Kasumi-1 (cell line): ENCODE measurements around the gene BAX.

ENCODE experiments used
- DNase-seq, 2 experiments: peaks; one replicate each; lab custom pipeline; 2025; lab: John Stamatoyannopoulos, UW

BAX gene

GRCh38 chr19:48962029-48962848 lies 7.6 kb downstream of the BAX start:
- peak; percentile 62 to 71 for DNase-seq

GRCh38 chr19:48962849-48963165 lies 8.1 kb downstream of the BAX start:
- DNase-seq, result peak in 1 of 2 experiments; percentile 16

DNA sequence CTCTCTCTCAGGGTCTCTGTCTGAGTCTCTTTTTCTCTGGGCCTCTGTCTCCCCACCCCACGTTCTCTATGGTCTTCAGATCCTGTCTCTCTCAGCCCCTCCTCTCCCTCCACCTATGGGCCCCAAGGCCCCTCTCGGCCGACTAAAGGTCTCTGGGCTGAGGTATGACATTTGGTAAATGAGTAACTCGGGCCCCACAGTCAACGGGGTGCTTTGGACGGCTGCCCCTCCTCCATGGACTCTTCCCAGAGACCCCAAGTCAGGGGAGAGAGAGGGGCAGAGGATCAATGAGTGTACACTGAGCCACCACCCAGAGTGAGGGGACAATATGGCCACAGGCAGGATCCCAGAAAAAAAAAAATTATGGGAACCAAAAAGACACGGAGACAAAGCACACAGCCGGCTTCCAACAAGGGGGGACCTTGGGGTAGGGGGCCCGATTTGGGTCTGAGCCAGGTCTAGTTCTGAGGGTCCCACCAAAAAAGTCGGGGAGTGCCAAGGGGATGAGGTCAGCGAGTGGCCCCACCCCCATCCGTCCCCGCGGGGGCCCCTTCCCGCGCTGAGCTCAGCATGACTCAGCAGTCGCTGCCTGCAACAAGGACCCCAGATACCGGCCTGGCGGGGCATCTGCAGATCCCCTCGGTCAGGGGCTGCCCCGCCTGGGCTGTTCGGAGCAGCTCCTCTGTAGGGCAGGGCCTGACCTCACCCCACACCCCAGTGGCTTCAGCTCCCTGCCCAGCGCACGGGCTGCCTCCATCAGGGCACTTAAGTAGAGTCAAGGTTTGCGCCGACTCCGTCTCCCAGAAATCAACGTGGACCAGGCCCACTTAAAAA lies 8.9 kb downstream of the BAX start:
- DNase-seq, result peak; percentile 35 to 36

DNA sequence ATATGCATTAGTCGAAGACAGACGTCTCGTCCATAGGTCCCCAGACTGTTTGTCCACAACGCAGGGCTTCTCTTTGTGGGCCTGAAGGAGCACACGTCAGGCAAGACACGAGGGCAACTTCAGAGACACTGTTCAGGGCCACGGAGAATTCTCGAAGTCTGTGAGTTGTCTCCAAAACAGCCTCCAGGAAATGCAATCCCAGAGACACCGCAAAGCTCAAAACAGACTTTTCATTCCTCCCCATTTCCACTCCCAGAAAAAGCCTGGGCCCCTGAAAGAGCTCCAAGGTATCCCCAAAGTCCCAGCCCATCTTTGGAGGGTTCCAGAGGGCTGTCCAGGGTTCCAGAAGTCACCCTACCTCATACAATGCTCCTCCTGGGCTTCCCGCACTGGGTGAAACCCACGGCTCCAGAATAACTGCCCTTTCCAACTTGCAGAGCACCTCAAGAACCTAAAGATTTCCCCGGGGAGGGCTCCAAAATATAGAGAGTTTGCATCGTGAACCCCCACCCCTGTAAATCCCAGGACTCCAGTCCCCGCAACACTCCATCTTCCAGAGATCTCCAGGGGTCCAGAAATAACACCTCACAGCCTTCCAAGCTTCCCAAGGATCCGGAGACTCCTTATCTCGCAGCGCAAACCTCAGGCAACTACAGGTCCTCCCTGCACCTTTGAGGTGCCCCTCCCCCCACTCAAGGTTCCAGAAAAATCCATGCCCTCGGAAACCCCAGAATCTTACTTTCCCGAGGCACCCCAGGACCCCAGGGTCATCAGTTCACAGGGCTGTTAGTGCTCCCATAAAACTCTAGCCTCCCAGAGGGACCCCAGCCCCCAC lies 9.7 kb downstream of the BAX start:
- peak; percentile 28 to 46 for DNase-seq

- DNase-seq, result peak; percentile 94 to 96
Measured at GRCh38 chr19:48965040-48965805, 10.5 kb downstream of the BAX start, which contains the start of gene FTL. Gene FTL (plus strand): TSS chr19:48965309. CDS start chr19:48965508, 199 bp downstream.

DNA sequence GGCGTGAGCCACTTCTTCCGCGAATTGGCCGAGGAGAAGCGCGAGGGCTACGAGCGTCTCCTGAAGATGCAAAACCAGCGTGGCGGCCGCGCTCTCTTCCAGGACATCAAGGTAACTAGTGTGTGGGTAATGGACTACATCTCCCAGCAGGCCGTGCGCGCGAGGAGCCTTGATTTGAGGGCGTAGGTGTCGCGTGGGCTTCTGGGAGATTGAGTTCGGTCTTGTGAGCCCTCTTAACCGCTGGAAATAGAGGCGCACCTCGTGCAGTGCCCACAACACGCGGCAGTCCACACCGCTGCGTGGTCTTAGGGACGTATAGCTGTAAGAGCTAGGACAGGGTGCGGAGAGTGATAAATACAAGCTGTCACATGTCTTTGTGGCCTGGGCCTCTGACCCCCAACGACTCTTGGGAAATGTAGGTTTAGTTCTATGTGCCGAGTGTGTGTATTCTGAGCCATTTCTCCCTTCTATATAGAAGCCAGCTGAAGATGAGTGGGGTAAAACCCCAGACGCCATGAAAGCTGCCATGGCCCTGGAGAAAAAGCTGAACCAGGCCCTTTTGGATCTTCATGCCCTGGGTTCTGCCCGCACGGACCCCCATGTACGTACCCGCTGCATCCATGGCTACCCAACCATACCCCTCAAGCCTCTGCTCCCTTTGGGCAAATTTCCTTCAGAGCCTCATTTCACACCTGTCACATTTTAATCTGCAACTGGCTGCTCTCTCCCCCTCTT lies 11.3 kb downstream of the BAX start:
- peak; percentile 59 to 65 for DNase-seq

DNA sequence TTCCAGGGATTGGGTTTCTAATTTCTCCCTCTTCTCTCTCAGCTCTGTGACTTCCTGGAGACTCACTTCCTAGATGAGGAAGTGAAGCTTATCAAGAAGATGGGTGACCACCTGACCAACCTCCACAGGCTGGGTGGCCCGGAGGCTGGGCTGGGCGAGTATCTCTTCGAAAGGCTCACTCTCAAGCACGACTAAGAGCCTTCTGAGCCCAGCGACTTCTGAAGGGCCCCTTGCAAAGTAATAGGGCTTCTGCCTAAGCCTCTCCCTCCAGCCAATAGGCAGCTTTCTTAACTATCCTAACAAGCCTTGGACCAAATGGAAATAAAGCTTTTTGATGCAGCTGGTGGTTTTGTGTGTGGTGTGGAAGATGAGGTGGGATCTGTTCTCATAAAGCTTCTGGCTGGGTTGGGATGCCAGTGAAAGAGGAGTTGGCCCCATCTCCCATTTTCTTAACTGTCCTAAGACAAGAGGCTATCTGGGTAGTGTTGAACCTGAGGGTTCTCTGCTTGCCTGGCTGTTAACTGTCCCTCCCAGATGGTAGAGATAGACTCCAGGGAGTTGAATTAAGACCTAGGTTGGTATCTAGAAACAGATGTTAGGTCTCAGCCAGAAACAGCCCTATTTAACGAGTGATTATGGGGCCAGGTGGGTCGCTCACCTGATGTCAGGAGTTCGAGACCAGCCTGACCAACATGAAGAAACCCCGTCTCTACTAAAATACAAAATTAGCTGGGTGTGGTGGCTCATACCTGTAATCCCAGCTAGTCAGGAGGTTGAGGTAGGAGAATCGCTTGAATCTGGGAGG lies 12.1 kb downstream of the BAX start:
- peak in 1 of 2 experiments; percentile 15 for DNase-seq

DNA sequence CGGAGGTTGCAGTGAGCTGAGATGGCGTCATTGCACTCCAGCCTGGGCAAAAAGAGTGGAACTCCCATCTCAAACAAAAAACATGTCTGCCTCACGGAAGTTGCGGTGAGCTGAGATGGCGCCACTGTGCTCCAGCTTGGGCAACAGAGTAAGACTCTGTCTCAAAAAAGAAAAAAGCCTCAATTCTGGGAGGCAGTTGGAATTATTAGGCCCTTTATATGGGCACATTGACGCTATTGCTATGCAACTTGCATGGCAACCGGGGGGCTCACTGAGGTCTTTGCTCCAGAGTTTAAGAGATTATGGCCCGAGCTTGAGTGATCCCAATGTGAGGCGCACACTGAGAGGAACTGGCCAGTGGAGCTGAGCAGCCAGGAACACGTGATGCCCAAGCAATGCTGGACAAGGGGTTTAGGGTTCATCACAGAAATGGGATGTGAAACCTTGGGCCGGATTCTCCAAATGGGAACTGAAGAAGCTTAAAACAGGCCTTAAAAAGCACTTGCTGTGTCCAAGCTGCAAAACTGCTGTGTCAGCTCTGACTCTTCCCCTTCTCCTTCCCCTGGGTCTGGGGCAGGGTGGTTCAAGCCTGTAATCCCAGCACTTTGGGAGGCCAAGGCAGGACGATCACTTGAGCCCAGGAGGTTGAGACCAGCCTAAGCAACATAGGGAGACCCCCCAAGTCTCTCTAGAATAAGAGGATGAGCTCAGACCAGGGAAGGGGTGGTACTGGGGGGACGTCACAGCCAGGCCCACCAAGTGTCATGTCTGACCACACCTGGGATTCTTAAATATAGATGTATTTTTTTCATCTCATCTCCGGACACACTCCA lies 12.9 kb downstream of the BAX start:
- DNase-seq, result peak; percentile 25 to 50

DNA sequence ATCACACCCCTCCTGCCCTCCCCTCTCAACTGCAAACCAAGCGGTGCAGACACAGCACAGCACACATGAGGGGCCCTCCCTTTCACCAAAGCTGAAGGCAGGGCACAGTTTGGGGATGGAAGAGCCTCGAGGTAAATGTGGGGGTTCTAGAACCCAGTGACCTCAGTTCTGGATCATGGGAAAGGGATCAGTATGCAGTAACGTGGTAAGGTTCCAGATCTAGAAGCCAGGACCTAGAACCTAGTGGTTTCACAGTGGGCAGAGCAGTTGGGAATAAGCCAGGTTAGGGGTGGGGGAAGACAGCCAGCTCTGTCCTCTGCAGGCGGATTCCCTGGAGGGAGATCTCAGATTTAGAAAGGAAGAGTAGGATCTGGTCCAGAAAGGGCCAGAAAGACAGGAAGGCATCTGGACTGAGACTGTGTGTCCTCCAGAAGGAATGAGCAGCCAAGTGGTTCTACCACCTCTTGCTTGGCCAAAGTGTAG lies 13.5 kb downstream of the BAX start:
- peak in 1 of 2 experiments; percentile 27 for DNase-seq

DNA sequence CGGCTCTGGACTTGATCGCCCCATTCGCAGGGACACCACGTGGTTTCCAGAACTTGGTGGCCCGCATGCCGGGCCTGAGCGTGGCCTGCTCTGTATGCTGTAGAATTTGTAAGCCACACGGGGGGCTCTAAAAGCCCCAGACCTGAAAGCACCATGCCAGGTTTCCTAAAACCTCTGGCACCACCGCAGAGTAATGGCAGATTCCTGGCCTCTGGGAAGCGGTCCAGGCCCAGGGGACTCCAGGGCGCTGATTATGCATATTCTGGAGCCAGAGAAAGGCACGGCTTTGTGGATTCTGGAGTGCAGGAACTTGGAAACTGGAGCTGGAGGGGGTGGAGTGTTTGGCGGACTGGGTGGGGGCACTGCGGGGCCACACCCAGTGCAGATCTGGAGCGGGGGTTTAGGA lies 14.1 kb downstream of the BAX start:
- no peak for DNase-seq

GRCh38 chr19:48969276-48970138 lies 14.8 kb downstream of the BAX start:
- DNase-seq, result peak; percentile 33 to 45

DNA sequence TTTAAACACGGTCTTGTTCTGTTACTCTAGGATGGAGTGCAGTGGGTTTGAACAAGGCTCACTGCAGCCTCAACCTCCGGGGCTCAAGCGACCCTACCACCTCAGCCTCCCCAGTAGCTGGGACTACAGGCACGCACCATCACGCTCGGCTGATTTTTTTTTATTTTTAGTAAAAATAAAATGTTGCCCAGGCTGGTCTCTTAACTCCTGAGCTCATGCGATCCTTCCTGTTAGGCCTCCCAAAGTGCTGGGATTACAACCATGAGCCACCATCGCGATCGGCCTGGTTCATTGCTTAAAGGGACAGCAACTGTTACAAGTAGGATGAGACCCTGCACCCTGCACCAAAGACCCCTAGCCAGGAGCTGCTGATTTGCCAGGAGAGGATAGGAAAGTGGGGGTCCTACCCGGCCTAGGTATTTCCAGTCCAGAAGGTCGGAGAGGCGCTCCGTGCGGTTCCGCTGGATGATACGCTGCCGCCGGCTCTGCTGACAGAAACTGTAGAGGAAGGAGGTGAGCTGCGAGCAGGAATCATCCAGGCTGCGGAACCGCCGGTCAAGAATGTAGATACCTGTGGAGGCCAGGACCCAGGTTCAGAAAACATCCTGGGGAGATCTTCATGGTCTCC lies 15.6 kb downstream of the BAX start:
- DNase-seq, result no peak

GRCh38 chr19:48970923-48971395 lies 16.3 kb downstream of the BAX start:
- DNase-seq, result peak; percentile 89 to 93

GRCh38 chr19:48975947-48976847 lies 21.5 kb downstream of the BAX start:
- DNase-seq, result peak; percentile 71 to 74

- DNase-seq, result no peak
Measured at GRCh38 chr19:48977061-48977460, 22.4 kb downstream of the BAX start.

- DNase-seq, result no peak
Measured at GRCh38 chr19:48982280-48982679, 27.6 kb downstream of the BAX start.
